Mesenchymal stem cell (in vitro differentiated cells and primary cell): ENCODE results near the gene CLEC3A.

ENCODE experiments used
- DNase-seq: peaks from one replicate; pipeline ENCODE4 v3.0.0-alpha.2; 2013
- H2AFZ ChIP-seq: one replicate; pipeline ENCODE4 v1.6.1; 2013; ENCODE audit warnings: low read depth, mild to moderate bottlenecking, control low read depth, inconsistent platforms, low read length, moderate library complexity
- H2AK5ac ChIP-seq: 2 replicates; pipeline ENCODE4 v1.6.1; 2013; ENCODE audit warnings: low read length, moderate library complexity, mild to moderate bottlenecking, inconsistent platforms; ENCODE audit not compliant: severe bottlenecking
- H2BK120ac ChIP-seq: one replicate; pipeline ENCODE4 v1.6.1; 2013; ENCODE audit warnings: low read depth, mild to moderate bottlenecking, inconsistent platforms, low read length, moderate library complexity
- H2BK12ac ChIP-seq, 2 experiments: one replicate each; pipeline ENCODE4 v1.6.1; 2013; ENCODE audit warnings: inconsistent platforms in 2 of 2, low read length in 2 of 2, mild to moderate bottlenecking in 2 of 2, moderate library complexity in 2 of 2, control low read depth in 1 of 2
- H2BK15ac ChIP-seq: one replicate; pipeline ENCODE4 v1.6.1; 2013; ENCODE audit warnings: mild to moderate bottlenecking, low read depth, inconsistent platforms; ENCODE audit not compliant: poor library complexity, severe bottlenecking
- H2BK5ac ChIP-seq: 2 replicates; pipeline ENCODE4 v1.6.1; 2013; ENCODE audit warnings: low read depth, mild to moderate bottlenecking, low read length, control low read depth, inconsistent platforms; ENCODE audit not compliant: poor library complexity, severe bottlenecking
- H3K14ac ChIP-seq, 2 experiments: one replicate each; pipeline ENCODE4 v1.6.1; 2013; ENCODE audit warnings: inconsistent platforms in 2 of 2, low read length in 2 of 2, control low read depth in 1 of 2, mild to moderate bottlenecking in 1 of 2, moderate library complexity in 1 of 2
- H3K18ac ChIP-seq, 2 experiments: one replicate each; pipeline ENCODE4 v1.6.1; 2013; ENCODE audit warnings: inconsistent platforms in 2 of 2, low read length in 2 of 2, control low read depth in 1 of 2, low read depth in 1 of 2, mild to moderate bottlenecking in 1 of 2
- H3K23ac ChIP-seq, 2 experiments: one replicate each; pipeline ENCODE4 v1.6.1; 2013; ENCODE audit warnings: inconsistent platforms in 2 of 2, low read length in 2 of 2, mild to moderate bottlenecking in 2 of 2, moderate library complexity in 2 of 2, control low read depth in 1 of 2
- H3K27ac ChIP-seq: 2 replicates; pipeline ENCODE4 v1.5.1; 2013; ENCODE audit warnings: mild to moderate bottlenecking, moderate library complexity, low read length, control low read depth, inconsistent platforms; ENCODE audit not compliant: poor library complexity, severe bottlenecking
- H3K27me3 ChIP-seq, 2 experiments: 2 replicates each; pipeline versions ENCODE4 v1.6.1 to v1.7.0; 2013; ENCODE audit warnings: low read length in 2 of 2, mild to moderate bottlenecking in 2 of 2, moderate library complexity in 2 of 2, control low read depth in 1 of 2, inconsistent platforms in 1 of 2; ENCODE audit not compliant: control insufficient read depth in 1 of 2, insufficient read depth in 1 of 2
- H3K36me3 ChIP-seq, 2 experiments: 2 replicates each; pipeline versions ENCODE4 v1.6.1 to v1.7.0; 2013; ENCODE audit warnings: low read length in 2 of 2, control low read depth in 1 of 2, inconsistent platforms in 1 of 2, low read depth in 1 of 2, mild to moderate bottlenecking in 1 of 2; ENCODE audit not compliant: insufficient read depth in 2 of 2, control insufficient read depth in 1 of 2
- H3K4ac ChIP-seq, 2 experiments: one replicate each; pipeline ENCODE4 v1.6.1; 2013; ENCODE audit warnings: inconsistent platforms in 2 of 2, low read length in 2 of 2, mild to moderate bottlenecking in 2 of 2, moderate library complexity in 2 of 2, control low read depth in 1 of 2, low read depth in 1 of 2
- H3K4me1 ChIP-seq: 2 replicates; pipeline ENCODE4 v1.6.1; 2013; ENCODE audit warnings: low read depth, low read length, control low read depth; ENCODE audit not compliant: control insufficient read depth, insufficient read depth
- H3K4me2 ChIP-seq: 2 replicates; pipeline ENCODE4 v1.6.1; 2013; ENCODE audit warnings: low read length, mild to moderate bottlenecking, inconsistent platforms; ENCODE audit not compliant: poor library complexity, severe bottlenecking
- H3K4me3 ChIP-seq, 2 experiments: 2 replicates each; pipeline versions ENCODE4 v1.5.1 to v1.7.0; 2013; ENCODE audit warnings: low read length in 2 of 2, mild to moderate bottlenecking in 2 of 2, control low read depth in 1 of 2, low read depth in 1 of 2; ENCODE audit not compliant: insufficient read depth in 1 of 2
- H3K79me1 ChIP-seq: replicated peaks from 2 replicates; pipeline ENCODE4 v1.6.1; 2013; ENCODE audit warnings: mild to moderate bottlenecking, control low read depth, low read length, inconsistent platforms; ENCODE audit not compliant: poor library complexity, severe bottlenecking
- H3K9ac ChIP-seq: 2 replicates; pipeline ENCODE4 v1.7.0; 2013; ENCODE audit warnings: mild to moderate bottlenecking, low read length, moderate library complexity
- H3K9me3 ChIP-seq: 2 replicates; pipeline ENCODE4 v1.7.0; 2013; ENCODE audit warnings: mild to moderate bottlenecking, low read length; ENCODE audit not compliant: control insufficient read depth
- H4K8ac ChIP-seq: one replicate; pipeline ENCODE4 v1.6.1; 2013; ENCODE audit warnings: inconsistent platforms, mild to moderate bottlenecking, low read length, moderate library complexity
- H4K91ac ChIP-seq: one replicate; pipeline ENCODE4 v1.6.1; 2013; ENCODE audit warnings: mild to moderate bottlenecking, low read length, inconsistent platforms
- WGBS: methylation state at CpG from one replicate; pipeline ENCODE4 v1.1.7; 2013; ENCODE audit warnings: mixed read lengths; 5-methylcytosine and 5-hydroxymethylcytosine counted together

Gene CLEC3A

DNA sequence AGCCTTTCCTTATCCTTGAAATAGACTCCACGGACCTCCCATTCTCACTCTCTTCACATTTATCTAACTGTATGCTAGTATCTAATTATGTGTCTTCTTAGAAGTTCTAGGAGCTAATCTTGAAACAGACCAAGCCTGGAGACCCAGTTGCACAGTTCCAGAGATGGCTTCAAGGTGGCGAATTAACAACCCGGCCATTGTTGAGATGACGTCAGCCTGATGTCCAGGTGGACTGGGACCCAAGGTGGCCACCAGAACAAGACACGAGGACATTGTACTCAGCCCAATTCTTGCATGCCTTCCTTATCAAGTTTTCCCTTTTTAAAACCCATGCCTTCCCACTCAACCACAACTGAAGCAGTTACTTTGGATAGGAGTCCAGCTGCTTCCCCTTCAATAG lies 47.6 kb downstream of the CLEC3A start:
- WGBS: 90% methylated on average over 4 of the region's 5 CpGs
- no peaks in the 10 kb centered on the region for H3K79me1 ChIP-seq

DNA sequence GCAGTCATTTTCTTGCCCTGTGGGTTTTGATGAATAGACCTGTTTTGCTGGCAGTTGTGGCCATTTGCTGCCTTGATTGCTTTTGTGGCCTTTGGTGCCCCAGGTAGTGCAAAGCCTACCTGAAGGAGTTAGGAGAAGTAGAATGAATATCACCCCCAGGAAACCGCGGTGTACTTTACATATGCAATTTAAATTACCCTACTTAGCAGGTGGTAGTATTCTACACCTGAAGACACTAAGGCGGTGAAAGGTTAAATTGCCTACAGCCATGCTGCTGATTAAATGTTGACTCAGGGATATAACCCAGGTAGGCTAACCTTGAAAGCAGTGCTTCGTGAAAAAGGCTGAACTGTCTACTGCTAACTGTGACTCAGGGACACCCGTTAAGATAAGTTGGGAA lies 49.9 kb downstream of the CLEC3A start:
- no peak overlapping the region for H2BK12ac ChIP-seq
- H3K14ac ChIP-seq: no peak overlapping the region
- no peaks in the 10 kb centered on the region for H3K4me1 ChIP-seq
- no peak overlapping the region for H2BK5ac ChIP-seq
- no peaks in the 10 kb centered on the region for H3K27me3 ChIP-seq
- H3K23ac ChIP-seq: no peak overlapping the region
- H2BK15ac ChIP-seq: no peak overlapping the region
- 9% methylated on average over 2 of the region's 5 CpGs for WGBS
- H3K9me3 ChIP-seq: no peaks in the 10 kb centered on the region
- H2BK120ac ChIP-seq: no peak overlapping the region
- H3K27ac ChIP-seq: no peak overlapping the region
- H4K8ac ChIP-seq: no peak overlapping the region
- no peak overlapping the region for H3K4ac ChIP-seq
- H3K4me2 ChIP-seq: no peak overlapping the region
- no peak overlapping the region for H4K91ac ChIP-seq
- no peak overlapping the region for H3K4me3 ChIP-seq
- H2AFZ ChIP-seq: no peak overlapping the region
- H3K18ac ChIP-seq: no peak overlapping the region
- no peak overlapping the region for H3K9ac ChIP-seq
- no peak for DNase-seq
- no peaks in the 10 kb centered on the region for H3K36me3 ChIP-seq
- H2AK5ac ChIP-seq: no peak overlapping the region
- no peaks in the 10 kb centered on the region for H3K79me1 ChIP-seq

More for the DNA sequence above, 47.6 kb downstream of the CLEC3A start:
- Histone ChIP-seq H2AK5ac (no peak overlapping the region), H2BK120ac (no peak overlapping the region), H3K27ac (no peak overlapping the region), H3K23ac (no peak overlapping the region), H2BK5ac (no peak overlapping the region), H2AFZ (no peak overlapping the region), H4K8ac (no peak overlapping the region), H2BK12ac (no peak overlapping the region), H4K91ac (no peak overlapping the region), H3K14ac (no peak overlapping the region), H3K4me1 (no peaks in the 10 kb centered on the region), H3K4me2 (no peak overlapping the region), H3K4ac (no peak overlapping the region), H2BK15ac (no peak overlapping the region), H3K27me3 (no peaks in the 10 kb centered on the region), H3K9me3 (no peaks in the 10 kb centered on the region), H3K4me3 (no peak overlapping the region), H3K18ac (no peak overlapping the region), H3K9ac (no peak overlapping the region), H3K36me3 (no peaks in the 10 kb centered on the region)
- no peak for DNase-seq

DNA sequence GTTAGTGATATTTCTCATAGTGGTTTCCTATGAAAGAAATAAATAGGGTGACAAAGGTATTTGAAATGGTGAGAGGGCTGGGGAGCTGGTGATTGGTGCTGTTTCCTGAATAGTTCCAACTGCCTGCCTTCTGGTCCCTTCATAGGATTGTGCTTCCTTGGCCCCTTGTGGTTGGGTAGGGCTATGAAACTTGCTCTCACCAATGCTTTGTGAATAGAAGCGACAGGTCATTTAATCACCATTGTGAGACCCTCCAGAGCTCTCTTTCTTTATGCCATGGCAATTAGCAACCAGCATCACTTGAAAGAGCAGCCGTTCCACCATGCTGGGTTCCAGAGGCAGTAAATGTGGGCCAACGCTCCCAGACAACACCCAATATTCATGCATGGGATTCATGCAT lies 53.5 kb downstream of the CLEC3A start:
- H2AK5ac ChIP-seq: no peak overlapping the region
- H3K9ac ChIP-seq: no peak overlapping the region
- no peaks in the 10 kb centered on the region for H3K36me3 ChIP-seq
- H4K91ac ChIP-seq: no peak overlapping the region
- H2BK12ac ChIP-seq: no peak overlapping the region
- H3K27ac ChIP-seq: no peak overlapping the region
- no peak overlapping the region for H3K14ac ChIP-seq
- H4K8ac ChIP-seq: no peak overlapping the region
- no peak overlapping the region for H2AFZ ChIP-seq
- H2BK15ac ChIP-seq: no peak overlapping the region
- H2BK120ac ChIP-seq: no peak overlapping the region
- no peak overlapping the region for H2BK5ac ChIP-seq
- H3K9me3 ChIP-seq: no peaks in the 10 kb centered on the region
- H3K4ac ChIP-seq: no peak overlapping the region
- H3K4me1 ChIP-seq: no peaks in the 10 kb centered on the region
- no peak overlapping the region for H3K4me3 ChIP-seq
- no peak overlapping the region for H3K18ac ChIP-seq
- WGBS: 68% methylated on average over 3 of the region's 3 CpGs
- H3K27me3 ChIP-seq: peaks cover 0 to 5% of the 10 kb centered on the region in 2 experiments
- DNase-seq: no peak
- no peak overlapping the region for H3K4me2 ChIP-seq
- no peaks in the 10 kb centered on the region for H3K79me1 ChIP-seq
- H3K23ac ChIP-seq: no peak overlapping the region

DNA sequence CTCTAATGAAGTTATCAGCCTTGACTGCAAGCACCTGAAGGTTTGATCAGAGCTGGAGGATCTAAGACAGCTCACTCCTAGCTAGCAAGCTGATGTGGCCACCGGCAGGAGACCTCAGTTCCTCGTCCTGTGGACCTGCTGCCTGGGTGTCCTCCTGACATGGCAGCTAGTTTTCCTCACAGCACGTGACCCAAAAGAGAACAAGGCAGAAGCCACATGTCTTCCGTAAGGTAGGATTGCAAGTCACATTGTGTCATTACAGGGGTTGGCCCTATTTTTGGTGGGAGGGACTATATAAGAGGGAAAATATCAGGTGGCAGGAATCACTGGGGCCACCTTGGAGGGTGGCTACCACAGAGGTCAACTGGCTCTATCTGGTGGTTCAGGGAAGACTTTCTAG lies 59.0 kb downstream of the CLEC3A start:
- H3K27ac ChIP-seq: no peak overlapping the region
- no peak overlapping the region for H3K14ac ChIP-seq
- H3K4me1 ChIP-seq: no peaks in the 10 kb centered on the region
- DNase-seq: no peak
- H3K79me1 ChIP-seq: no peaks in the 10 kb centered on the region
- no peak overlapping the region for H2BK12ac ChIP-seq
- H3K27me3 ChIP-seq: peaks cover 0 to 9% of the 10 kb centered on the region in 2 experiments
- no peak overlapping the region for H3K18ac ChIP-seq
- no peak overlapping the region for H3K23ac ChIP-seq
- H3K4ac ChIP-seq: no peak overlapping the region
- H3K4me2 ChIP-seq: no peak overlapping the region
- H3K36me3 ChIP-seq: no peaks in the 10 kb centered on the region
- no peak overlapping the region for H3K9ac ChIP-seq
- no peaks in the 10 kb centered on the region for H3K9me3 ChIP-seq
- no peak overlapping the region for H2BK5ac ChIP-seq
- H2AFZ ChIP-seq: no peak overlapping the region
- no peak overlapping the region for H3K4me3 ChIP-seq
- H4K91ac ChIP-seq: no peak overlapping the region
- H4K8ac ChIP-seq: no peak overlapping the region
- WGBS: 88% methylated on average over 4 of the region's 4 CpGs
- no peak overlapping the region for H2BK15ac ChIP-seq
- H2AK5ac ChIP-seq: no peak overlapping the region
- no peak overlapping the region for H2BK120ac ChIP-seq
